ENCODE data around the gene RARA.

DNA sequence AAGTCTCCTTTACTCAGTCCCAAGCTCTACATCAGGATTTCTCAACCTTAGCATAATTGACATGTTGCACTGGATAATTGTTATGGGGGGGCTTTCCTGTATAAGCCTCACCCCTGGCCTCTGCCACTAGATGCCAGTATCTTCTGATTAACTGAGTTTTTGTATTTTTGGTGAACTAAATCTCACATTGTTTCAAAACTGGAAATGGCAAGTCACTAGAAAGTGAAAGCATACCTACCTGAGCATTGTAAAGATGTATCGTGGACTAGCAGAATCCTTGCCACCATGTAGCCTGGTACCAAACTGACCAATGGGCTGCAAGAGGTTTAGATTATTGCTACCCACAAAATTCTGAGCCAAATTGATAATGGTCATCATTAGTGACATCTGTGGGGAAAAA, 93.7 kb downstream of the RARA start:
- TF ChIP-seq EZH2 (IDR thresholded peaks at IDR 0.05) (no peak), POLR2AphosphoS5 (IDR thresholded peaks at IDR 0.05; ENCODE audit: borderline replicate concordance, low read depth, low read length) (no peak)
